Measurements from ENCODE around the gene YIPF3. TPM values are rescaled to one million over a fixed set of nuclear protein-coding genes. Genes with fewer than 3 reads are reported as not detected.
A peak's percentile ranks its signal among the peaks of the same experiment; 100 is the strongest.

The YIPF3 gene
- total RNA-seq, 1 experiment from 2014 or later: 91.3 TPM

DNA sequence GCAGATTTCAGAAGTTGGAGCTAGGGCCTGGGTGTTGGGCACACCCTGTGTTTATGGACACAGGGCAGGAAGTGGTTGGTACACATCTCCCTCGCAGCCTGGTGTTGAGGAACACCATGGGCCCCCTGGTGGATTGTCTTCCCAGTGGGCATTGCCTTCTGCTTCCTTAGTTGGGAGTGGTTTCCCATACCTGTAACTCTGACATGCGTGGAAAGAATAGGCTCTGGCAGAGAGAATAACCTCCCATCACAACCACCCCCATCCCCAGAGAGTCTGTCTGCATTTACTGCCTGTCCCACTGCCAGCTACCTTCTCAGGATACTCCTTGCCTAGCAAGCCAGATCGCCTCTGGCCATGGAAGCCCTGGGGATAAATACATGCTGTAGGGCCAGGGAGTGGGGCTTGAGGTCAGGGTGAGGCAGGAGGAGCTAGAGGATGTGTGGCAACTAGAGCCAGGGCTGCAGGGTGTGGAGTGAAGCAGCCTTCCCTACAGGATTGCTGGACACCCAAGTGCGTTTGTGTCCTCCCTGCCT is 21.3 kb downstream of the YIPF3 start:
- TF ChIP-seq EZH2 (IDR thresholded peaks at IDR 0.05; ENCODE audit: low read depth): no peak
- TF ChIP-seq, protein P1, sequence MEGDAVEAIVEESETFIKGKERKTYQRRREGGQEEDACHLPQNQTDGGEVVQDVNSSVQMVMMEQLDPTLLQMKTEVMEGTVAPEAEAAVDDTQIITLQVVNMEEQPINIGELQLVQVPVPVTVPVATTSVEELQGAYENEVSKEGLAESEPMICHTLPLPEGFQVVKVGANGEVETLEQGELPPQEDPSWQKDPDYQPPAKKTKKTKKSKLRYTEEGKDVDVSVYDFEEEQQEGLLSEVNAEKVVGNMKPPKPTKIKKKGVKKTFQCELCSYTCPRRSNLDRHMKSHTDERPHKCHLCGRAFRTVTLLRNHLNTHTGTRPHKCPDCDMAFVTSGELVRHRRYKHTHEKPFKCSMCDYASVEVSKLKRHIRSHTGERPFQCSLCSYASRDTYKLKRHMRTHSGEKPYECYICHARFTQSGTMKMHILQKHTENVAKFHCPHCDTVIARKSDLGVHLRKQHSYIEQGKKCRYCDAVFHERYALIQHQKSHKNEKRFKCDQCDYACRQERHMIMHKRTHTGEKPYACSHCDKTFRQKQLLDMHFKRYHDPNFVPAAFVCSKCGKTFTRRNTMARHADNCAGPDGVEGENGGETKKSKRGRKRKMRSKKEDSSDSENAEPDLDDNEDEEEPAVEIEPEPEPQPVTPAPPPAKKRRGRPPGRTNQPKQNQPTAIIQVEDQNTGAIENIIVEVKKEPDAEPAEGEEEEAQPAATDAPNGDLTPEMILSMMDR (conservative IDR thresholded peaks at IDR 0.05): peak; percentile 52
- ChIA-PET POLR2A (ENCODE audit: unreplicated experiment) (interaction anchor here (0.9 kb wide), 1 partner anchor 18 kb away, joined by 5 read pairs; no protein-coding TSS in a partner anchor), CTCF (interaction anchor here (0.5 to 2.8 kb wide), 8 partner anchors 12 to 231 kb away, joined by 3 to 15 read pairs (median 6); no protein-coding TSS in a partner anchor)
- Histone ChIP-seq H3K27ac (peak overlapping the region; percentile 57), H2AFZ (no peak overlapping the region), H3K4me1 (replicated peaks; ENCODE audit: insufficient read depth) (peaks cover 31% of the 10 kb centered on the region), H3F3A (ENCODE audit: insufficient read depth, low read depth) (peaks cover 27% of the 10 kb centered on the region; the same call in 1 of the 2 replicates), H3K4me3 (no peak overlapping the region), H3K27me3 (ENCODE audit: insufficient read depth, low read depth) (no peaks in the 10 kb centered on the region), H3K79me2 (ENCODE audit: low read depth) (peaks cover 4% of the 10 kb centered on the region; the same call in 1 of the 2 replicates), H3K9me3 (ENCODE audit: insufficient read depth, low read depth) (no peaks in the 10 kb centered on the region), H3K36me3 (ENCODE audit: low read depth) (peaks cover 15% of the 10 kb centered on the region; the same call in 1 of the 2 replicates), H4K20me1 (ENCODE audit: insufficient read depth) (0 out of 2 replicates have a peak, but pooled peaks cover 11% of the 10 kb centered on the region), H3K4me2 (peak overlapping the region; percentile 70), H3K9me2 (ENCODE audit: insufficient read depth) (no peaks in the 10 kb centered on the region)
- peak; percentile 60 to 67 for DNase-seq
- intact Hi-C loops (cut with micrococcal nuclease; ENCODE audit: unreplicated experiment): loop anchor here (5.0 to 10.0 kb wide), 3 partner anchors 61 to 321 kb away; partner anchors contain the start of genes CRIP3 and SRF
- BruUV-seq (replicated peaks): no TSS peak

DNA sequence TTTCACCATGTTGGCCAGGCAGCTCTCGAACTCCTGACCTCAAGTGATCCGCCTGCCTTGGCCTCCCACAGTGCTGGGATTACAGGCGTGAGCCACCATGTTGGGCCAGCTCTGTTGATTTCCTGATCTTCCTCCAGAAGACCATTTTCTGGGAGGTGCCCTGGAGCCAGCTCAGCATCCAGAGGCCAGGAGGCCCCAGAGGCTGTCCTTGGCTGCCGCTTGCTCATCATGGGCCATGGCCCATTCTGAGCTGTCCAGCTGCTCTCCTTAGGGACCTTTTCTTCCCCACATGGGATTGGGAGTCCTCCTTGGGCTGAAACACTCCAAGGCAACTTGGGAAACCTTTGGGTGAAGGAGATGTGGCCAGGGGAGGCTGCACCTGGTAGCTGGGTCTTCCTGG is 22.0 kb downstream of the YIPF3 start:
- no peak for DNase-seq
- Histone ChIP-seq H3K27me3 (ENCODE audit: insufficient read depth, low read depth) (no peaks in the 10 kb centered on the region), H3K27ac (no peak overlapping the region), H3K4me2 (no peak overlapping the region), H3F3A (ENCODE audit: insufficient read depth, low read depth) (peaks cover 27% of the 10 kb centered on the region; the same call in 1 of the 2 replicates), H3K36me3 (ENCODE audit: low read depth) (peaks cover 12% of the 10 kb centered on the region; the same call in 1 of the 2 replicates), H2AFZ (no peak overlapping the region), H4K20me1 (ENCODE audit: insufficient read depth) (0 out of 2 replicates have a peak, but pooled peaks cover 11% of the 10 kb centered on the region), H3K4me1 (replicated peaks; ENCODE audit: insufficient read depth) (peaks cover 31% of the 10 kb centered on the region), H3K9me3 (ENCODE audit: insufficient read depth, low read depth) (no peaks in the 10 kb centered on the region), H3K79me2 (ENCODE audit: low read depth) (peaks cover 4% of the 10 kb centered on the region; the same call in 1 of the 2 replicates), H3K9me2 (ENCODE audit: insufficient read depth) (no peaks in the 10 kb centered on the region), H3K4me3 (no peak overlapping the region)
- no TSS peak for BruUV-seq (replicated peaks)
- ChIA-PET POLR2A (ENCODE audit: unreplicated experiment) (interaction anchor here (0.6 kb wide), 1 partner anchor 123 kb away, joined by 3 read pairs; no protein-coding TSS in a partner anchor), CTCF (interaction anchor here (0.5 to 2.8 kb wide), 2 partner anchors 13 to 30 kb away, joined by 5 to 8 read pairs; no protein-coding TSS in a partner anchor)
- TF ChIP-seq, protein P1 (conservative IDR thresholded peaks at IDR 0.05): no peak
- no peak for TF ChIP-seq EZH2 (IDR thresholded peaks at IDR 0.05; ENCODE audit: low read depth)
- intact Hi-C loops (cut with micrococcal nuclease; ENCODE audit: unreplicated experiment): loop anchor here (5.0 to 10.0 kb wide), 3 partner anchors 60 to 320 kb away; partner anchors contain the start of genes CRIP3 and SRF

DNA sequence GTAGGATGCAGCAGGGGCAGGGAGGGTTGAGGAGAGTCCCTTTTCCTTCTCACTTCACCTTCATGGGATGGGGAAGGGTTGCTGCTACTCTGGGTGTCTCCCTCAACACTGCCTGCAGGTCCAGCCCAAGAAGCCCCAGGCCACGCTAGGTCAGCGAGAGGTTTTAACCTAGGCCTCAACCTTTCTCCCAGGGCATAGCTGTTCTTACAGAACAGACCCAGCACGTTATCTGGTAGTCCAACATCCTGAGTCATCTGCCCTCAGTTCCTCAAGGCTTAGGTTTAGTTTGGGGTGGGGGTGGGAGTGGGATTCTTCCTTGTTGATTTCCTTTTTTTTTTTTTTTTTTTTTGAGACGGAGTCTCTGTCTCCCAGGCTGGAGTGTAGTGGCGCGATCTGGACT is 22.4 kb downstream of the YIPF3 start:
- POLR2A ChIA-PET (ENCODE audit: unreplicated experiment): interaction anchor here (0.6 kb wide), 1 partner anchor 123 kb away, joined by 3 read pairs; no protein-coding TSS in a partner anchor
- Histone ChIP-seq H3K27ac (no peak overlapping the region), H3K4me2 (no peak overlapping the region), H3F3A (ENCODE audit: insufficient read depth, low read depth) (peaks cover 27% of the 10 kb centered on the region; the same call in 1 of the 2 replicates), H2AFZ (no peak overlapping the region), H4K20me1 (ENCODE audit: insufficient read depth) (0 out of 2 replicates have a peak, but pooled peaks cover 11% of the 10 kb centered on the region), H3K36me3 (ENCODE audit: low read depth) (0 out of 2 replicates have a peak, but pooled peaks cover 8% of the 10 kb centered on the region), H3K27me3 (ENCODE audit: insufficient read depth, low read depth) (no peaks in the 10 kb centered on the region), H3K9me3 (ENCODE audit: insufficient read depth, low read depth) (no peaks in the 10 kb centered on the region), H3K9me2 (ENCODE audit: insufficient read depth) (no peaks in the 10 kb centered on the region), H3K79me2 (ENCODE audit: low read depth) (peaks cover 4% of the 10 kb centered on the region; the same call in 1 of the 2 replicates), H3K4me1 (replicated peaks; ENCODE audit: insufficient read depth) (peaks cover 31% of the 10 kb centered on the region), H3K4me3 (no peak overlapping the region)
- no TSS peak for BruUV-seq (replicated peaks)
- DNase-seq: no peak
- intact Hi-C loops (cut with micrococcal nuclease; ENCODE audit: unreplicated experiment): loop anchor here (10.0 kb wide), 2 partner anchors 60 to 320 kb away; partner anchors contain the start of gene SRF
- CTCF ChIA-PET: interaction anchor here (2.8 kb wide), 1 partner anchor 13 kb away, joined by 8 read pairs; no protein-coding TSS in a partner anchor
- TF ChIP-seq, protein P1 (conservative IDR thresholded peaks at IDR 0.05): no peak
- no peak for TF ChIP-seq EZH2 (IDR thresholded peaks at IDR 0.05; ENCODE audit: low read depth)

Data from PC-9 (cell line).